Jurkat, Clone E6-1 (cell line): ENCODE results near the gene PYGO1.

Experiments
- DNase-seq: peaks from one replicate; pipeline ENCODE4 v3.0.0-alpha.2; 2011; ENCODE audit warnings: low read depth, low spot score
- H3K4me3 ChIP-seq: 2 replicates; pipeline ENCODE4 v1.5.1; 2011; ENCODE audit warnings: mild to moderate bottlenecking, low read length, control low read depth, moderate library complexity

The PYGO1 gene

DNA sequence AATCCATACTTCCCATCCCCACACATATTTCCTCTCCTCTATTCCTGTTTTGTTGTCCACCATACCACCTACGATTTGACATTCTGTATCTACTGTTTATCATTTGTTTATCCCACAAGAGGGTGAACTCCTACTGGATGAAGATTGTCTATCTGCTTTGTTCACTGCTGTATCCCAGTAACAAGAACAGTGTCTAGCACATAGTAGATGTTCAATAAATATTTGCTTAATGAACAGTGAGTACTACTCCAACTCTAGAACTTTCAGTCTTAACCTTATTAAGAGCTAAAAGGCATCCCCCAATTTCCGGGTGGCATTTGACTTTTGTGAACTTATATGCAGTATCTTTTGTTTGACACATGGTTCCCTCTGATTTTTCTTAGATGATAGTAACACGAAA is 1.3 kb downstream of the PYGO1 start:
- no peak overlapping the region for H3K4me3 ChIP-seq
- DNase-seq, result no peak

DNA sequence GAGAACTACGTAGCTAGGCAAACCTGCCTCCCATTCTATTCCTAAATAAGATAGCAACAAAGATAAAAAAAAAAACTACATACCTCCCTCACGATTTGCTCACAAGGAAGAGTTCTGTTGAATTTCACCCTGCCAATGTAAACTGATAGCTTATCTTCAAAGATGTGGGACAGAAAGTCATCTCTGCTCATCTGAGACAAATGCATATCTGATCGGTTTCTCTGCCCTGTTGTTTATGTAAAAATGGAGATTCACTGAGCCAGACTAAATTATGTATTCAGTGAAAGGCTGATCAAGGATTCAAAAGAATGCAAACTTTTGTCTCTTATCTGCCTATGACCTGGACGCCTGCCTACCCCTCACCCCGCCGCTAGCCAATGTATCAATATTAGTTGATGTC is 11.2 kb downstream of the PYGO1 start:
- H3K4me3 ChIP-seq, result no peak overlapping the region
- no peak for DNase-seq

GRCh38 chr15:55574096-55574495 is 14.0 kb downstream of the PYGO1 start:
- no peak for DNase-seq
- no peak overlapping the region for H3K4me3 ChIP-seq

DNA sequence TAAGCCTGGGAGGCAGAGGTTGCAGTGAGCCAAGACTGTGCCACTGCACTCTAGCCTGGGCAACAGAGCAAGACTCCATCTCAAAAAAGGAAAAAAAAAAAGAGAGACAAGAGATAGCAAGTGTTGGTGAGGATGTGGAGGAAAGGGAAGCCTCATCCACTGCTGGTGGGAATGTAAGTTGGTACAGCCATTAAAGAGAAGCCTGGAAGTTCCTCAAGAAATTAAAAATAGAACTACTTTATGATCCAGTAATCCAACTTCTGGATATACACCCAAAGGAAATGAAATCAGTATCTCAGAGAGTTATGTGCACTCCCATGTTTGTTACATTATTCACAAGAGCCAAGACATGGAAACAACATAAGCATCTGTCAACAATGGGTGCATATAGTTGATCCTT is 14.9 kb downstream of the PYGO1 start:
- DNase-seq, result no peak
- no peak overlapping the region for H3K4me3 ChIP-seq

GRCh38 chr15:55564347-55565145 is 23.6 kb downstream of the PYGO1 start:
- no peak overlapping the region for H3K4me3 ChIP-seq
- no peak for DNase-seq

- H3K4me3 ChIP-seq, result no peak overlapping the region
- no peak for DNase-seq
Observed at GRCh38 chr15:55562601-55563000, 25.5 kb downstream of the PYGO1 start.

DNA sequence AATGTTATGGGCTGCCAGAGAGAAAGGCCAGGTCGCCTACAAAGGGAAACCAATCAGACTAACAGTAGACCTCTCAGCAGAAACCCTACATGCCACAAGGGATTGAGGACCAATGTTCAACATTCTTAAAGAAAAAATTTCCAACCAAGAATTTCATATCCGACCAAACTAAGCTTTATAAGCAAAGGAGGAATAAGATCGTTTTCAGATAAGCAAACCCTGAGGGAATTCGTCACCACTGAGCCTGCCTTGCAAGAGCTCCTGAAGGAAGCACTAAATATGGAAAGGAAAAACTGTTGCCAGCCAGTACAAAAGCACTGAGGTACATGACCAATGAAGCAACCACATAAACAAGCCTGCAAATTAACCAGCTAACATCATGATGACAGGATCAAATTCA is 33.1 kb downstream of the PYGO1 start:
- DNase-seq, result no peak
- no peak overlapping the region for H3K4me3 ChIP-seq

- DNase-seq, result no peak
- H3K4me3 ChIP-seq, result no peak overlapping the region
Observed at GRCh38 chr15:55552926-55553325, 35.2 kb downstream of the PYGO1 start.

DNA sequence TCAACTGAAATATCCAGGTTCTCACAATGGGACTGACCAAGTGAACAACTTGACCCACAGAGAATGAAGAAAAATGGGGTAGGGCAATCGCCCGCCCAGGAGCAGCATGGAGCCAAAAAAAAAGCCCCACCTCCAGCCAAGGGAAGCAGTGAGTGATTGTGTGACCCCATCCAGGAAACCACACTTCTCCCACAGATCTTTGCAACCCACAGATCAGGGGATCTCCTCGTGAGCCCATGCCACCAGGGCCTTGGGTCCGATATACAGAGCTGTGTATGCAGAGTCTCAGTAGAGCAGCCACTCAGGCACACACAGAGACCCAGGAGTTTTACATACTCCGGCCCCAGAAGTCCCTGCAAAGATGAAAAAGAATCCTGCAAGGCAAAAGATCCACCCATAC is 35.7 kb downstream of the PYGO1 start:
- DNase-seq, result no peak
- H3K4me3 ChIP-seq, result no peak overlapping the region

- no peak for DNase-seq
- no peak overlapping the region for H3K4me3 ChIP-seq
Observed at GRCh38 chr15:55549305-55549704, 38.8 kb downstream of the PYGO1 start.

- no peak overlapping the region for H3K4me3 ChIP-seq
- DNase-seq, result no peak
Observed at GRCh38 chr15:55546718-55547117, 41.4 kb downstream of the PYGO1 start.

DNA sequence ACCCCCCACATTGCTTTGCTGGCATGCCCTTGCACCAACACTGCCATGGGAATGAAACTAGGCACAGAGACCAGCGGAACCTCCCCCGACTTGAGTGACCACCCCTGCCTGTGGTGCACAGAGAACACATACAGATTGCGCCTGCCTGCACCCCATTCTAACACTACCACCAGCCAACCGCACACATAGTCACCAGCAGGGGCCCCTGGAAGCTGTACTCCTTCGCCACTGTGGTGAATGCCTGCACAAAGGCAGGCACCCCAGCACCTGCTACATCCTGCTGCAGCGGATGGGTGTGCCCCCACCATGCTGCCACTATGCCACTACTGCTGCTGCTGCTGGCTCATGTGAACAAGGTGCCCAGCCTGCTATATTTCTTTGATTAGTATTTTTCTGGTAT is 52.7 kb downstream of the PYGO1 start:
- DNase-seq, result peak; percentile 64
- no peak overlapping the region for H3K4me3 ChIP-seq

GRCh38 chr15:55532944-55533343 is 55.2 kb downstream of the PYGO1 start:
- no peak overlapping the region for H3K4me3 ChIP-seq
- no peak for DNase-seq

- DNase-seq, result no peak
- no peak overlapping the region for H3K4me3 ChIP-seq
Observed at GRCh38 chr15:55530861-55531313, 57.3 kb downstream of the PYGO1 start.

DNA sequence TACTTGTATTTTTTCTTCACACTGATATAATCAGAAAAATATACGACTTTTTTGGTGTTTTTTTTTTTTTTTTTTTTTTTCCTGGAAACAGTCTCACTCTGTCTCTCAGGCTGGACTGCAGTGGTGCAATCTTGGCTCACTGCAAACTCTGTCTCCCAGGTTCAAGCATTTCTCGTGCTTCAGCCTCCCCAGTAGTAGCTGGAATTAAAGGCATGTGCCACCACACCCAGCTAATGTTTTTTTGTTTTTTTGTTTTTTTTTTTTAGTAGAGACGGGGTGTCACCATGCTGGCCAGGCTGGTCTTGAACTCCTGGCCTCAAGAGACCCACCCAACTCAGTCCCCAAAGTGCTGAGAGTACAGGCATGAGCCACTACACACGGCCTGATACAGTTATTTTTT is 59.3 kb downstream of the PYGO1 start:
- DNase-seq, result no peak
- no peak overlapping the region for H3K4me3 ChIP-seq

- DNase-seq, result no peak
- H3K4me3 ChIP-seq, result no peak overlapping the region
Observed at GRCh38 chr15:55527150-55527549, 61.0 kb downstream of the PYGO1 start.

DNA sequence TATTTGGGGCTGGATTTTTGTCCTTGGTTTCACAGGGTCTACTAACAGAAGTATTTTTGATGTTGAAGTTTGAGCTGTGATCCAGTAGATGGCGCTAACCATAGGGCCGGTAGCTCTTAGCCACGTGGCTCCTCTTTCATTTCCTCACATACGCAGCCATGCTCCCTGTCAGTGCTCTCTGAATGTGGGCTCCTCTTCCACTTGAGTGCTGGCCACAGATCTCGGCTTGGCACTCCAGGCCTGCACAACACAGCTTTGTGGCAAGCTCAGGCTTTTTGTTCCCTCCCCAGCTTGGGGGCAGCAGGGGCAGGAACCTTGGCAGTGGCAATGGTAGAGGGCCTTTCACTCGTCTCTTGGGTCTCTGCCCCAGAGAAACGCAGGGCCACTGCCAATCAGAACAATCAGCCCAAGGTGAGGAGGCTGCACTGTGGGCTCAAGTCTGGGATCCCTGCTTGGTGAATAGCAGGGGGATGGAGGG is 61.5 kb downstream of the PYGO1 start:
- peak; percentile 61 for DNase-seq
- no peak overlapping the region for H3K4me3 ChIP-seq

DNA sequence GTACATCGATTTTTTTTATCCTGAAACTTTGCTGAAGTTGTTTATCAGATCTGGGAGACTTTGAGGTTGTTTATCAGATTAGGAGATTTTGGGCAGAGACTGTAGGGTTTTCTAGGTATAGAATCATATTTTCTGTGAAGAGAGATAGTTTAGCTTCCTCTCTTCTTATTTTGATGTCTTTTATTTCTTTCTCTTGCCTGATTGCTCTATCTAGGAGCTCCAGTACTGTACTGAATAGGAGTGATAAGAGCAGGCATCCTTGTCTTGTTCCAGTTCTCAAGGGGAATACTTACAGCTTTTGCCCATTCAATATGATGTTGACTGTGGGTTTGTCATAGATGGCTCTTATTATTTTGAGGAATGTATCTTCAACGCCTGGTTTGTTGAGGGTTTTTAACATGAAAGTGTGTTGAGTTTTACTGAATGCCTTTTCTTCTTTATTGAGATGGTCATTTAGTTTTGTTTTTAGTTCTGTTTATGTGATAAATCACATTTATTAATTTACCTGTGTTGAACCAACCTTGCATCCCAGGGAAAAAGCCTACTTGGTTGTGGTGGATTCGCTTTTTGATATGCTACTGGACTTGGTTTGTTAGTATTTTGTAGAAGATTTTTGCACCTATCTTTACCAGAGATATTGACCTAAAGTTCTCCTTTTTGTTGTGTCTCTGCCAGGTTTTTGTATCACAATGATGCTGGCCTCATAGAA is 65.2 kb downstream of the PYGO1 start:
- DNase-seq, result no peak
- no peak overlapping the region for H3K4me3 ChIP-seq

- no peak overlapping the region for H3K4me3 ChIP-seq
- DNase-seq, result no peak
Observed at GRCh38 chr15:55518641-55519040, 69.5 kb downstream of the PYGO1 start.

- no peak for DNase-seq
- no peak overlapping the region for H3K4me3 ChIP-seq
Observed at GRCh38 chr15:55518009-55518408, 70.1 kb downstream of the PYGO1 start.
